GM18526 (cell line): ENCODE results near the gene TARBP2.

Experiments used
- POLR2A ChIP-seq: IDR thresholded peaks from 3 replicates; pipeline ENCODE4 v1.6.1; 2011; ENCODE audit not compliant: insufficient read length; ENCODE audit errors: extremely low read depth

The TARBP2 gene

DNA sequence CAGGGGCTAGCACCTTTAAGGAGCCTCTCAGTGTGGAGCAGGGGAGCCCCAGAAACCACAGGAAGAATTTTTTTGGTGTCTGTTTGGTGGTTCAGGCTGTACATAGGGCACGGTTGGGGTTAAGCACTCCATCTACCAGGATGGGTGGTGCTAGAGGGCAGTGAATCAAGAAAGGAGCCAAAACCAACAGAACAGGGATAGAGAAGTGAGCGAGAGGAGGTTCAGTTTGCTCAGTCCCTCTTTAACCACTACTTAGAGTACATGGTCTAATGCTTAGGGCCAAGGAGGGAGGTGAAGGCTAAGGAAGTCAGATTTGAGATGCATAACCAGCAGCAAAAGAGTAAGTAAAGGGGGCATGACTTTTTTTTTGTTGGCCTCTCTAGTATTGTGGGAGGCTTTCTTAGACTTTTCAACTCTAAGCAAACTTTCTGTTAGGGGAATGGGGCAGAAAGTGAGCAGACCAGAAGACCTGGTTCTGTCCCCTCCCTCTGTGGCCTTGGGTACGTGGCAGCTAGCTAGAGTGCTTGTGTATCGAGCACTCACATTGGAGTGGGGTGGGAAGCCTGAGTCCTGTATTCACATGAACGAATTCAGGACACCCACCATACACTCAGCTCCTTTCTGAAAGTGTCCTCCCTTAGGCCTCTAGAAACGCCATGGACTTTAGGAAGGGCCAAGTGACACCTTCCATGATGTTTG, 12.8 kb downstream of the TARBP2 start:
- TF ChIP-seq POLR2A, result no peak

DNA sequence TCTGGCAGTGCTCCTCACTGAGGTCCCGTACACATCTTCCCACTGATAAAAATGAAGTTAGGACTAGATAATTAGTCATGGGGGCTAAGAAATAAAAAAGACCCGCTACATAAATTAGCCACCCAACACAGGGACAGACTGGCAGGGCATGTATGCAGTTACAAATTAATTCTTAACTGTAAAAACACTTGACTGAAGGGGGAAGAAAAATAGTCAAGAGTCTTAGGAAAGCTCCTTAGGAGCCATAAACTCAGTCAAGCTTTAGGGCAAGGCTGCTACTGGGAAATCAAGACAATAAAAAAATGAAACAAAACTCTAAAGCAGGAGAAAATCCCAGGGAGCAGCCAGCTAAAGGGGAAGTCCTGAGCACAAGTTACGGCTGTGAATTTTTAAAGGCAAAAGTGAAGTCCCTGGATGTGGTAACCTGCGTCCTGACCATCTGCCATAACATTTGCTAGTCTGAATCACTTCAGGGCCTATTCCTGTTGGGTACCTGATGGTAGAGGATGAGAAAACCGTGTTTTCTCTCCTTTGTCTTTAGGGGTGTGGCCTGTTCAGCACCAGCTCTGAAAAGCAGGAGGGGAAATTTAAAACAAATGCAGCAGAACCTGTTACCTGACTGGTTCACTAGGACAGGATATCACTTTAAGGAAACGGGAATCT, 13.7 kb downstream of the TARBP2 start:
- TF ChIP-seq POLR2A, result no peak

DNA sequence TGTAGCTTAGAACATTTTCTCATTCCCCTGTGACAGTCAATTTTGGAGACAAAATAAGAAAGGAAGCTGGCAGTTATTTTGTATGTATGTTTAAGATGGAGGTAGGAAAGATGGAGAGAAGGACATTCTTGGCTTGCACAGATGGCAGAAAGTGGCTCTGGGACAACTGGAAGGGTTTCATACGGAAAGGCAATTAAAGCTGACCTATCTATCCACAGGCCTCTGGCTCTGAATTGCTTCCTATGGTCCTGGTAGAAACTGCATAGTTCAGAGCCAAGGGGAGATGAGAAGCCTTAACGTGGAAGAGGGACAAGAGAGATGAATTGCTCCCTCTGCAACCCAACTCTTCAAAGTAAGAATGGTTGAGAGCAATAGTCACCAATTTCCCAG, 14.2 kb downstream of the TARBP2 start:
- no peak for TF ChIP-seq POLR2A

DNA sequence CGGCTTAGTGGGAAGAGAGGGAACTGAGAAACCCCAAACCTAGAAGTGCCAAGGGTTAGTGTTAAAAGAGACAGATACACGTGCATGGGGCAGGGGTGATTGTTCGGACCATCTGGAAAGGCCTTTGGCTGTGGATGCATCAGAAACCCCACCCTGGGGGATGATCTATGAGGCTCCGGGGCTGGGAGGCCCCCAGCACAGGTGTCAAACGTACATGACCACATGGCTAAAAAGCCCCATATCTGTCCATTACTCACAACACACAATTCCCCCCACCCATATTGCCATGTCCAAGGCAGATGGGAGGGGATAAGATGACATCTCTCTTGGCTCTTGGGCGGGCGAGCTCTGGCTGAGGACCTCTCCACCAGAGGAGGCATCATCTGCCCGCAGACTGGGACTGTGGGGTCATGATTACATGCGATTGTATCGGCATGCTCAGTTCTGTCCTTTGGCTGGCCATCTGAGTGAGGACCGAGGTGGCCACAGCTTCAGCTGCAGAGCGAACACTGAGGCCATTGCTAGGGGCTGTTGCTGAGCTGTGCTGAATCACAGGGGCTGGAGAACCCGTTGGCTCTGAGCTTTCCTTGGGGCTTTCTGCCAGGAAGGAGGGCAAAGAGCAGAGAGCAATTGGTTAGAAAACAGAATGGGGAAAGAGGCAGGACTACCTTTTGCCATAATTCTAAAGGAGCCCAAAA, 15.8 kb downstream of the TARBP2 start:
- TF ChIP-seq POLR2A, result no peak

DNA sequence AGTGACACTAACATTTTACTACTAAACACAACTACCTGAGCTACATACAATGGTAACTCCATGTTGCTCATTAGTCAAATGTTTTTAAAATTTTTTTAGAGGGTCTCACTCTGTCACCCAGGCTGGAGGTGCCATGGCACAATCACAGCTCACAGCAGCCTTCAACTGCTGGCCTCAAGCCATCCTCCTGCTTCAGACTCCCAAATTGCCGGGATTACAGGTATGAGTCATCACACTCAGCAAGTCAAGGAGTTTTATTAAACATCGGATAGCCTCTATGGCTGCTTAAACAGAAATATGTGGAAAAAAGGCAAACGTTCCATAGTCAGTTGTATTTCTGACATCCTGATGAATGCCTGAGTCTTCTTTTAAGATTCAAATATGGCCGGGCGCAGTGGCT, 17.3 kb downstream of the TARBP2 start:
- TF ChIP-seq POLR2A, result no peak

DNA sequence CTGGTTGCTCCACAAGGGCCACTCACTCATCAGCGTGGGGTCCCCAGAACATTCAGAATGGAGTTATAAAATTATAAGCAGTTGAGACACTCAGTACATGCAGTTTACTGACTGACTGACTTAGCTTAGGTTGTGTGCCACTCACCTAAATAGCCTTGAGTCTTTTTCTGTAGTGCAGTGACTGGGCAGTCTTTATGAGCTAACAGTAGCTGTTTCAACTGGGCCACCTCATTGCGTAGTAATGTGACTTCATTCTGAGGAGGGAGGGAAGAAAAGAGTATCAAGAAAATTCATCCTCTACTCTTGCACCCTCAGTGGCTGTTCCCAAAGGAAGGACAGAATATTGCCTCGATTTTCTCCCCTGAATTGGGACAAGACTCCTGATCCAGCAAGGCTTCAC, 22.0 kb downstream of the TARBP2 start:
- TF ChIP-seq POLR2A, result no peak

DNA sequence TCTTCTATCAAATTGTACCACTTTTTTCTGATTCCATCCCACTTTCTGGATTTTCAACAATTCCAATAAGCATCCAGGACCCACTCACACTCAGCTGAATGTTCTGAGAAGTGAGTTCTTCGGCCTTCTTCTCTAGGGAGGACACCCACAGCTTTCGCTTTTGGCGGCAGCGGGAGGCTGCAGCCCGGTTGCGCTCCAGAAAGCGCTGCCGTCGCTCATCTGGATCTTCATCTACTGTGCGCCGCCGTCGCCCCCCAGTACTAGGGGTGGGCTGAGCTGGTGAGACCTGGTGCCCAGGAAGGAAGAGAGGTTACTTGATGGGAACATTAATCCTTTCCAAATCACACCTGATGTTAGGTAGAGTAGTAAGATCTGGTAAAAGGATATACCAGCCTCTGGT, 23.4 kb downstream of the TARBP2 start:
- TF ChIP-seq POLR2A, result no peak

DNA sequence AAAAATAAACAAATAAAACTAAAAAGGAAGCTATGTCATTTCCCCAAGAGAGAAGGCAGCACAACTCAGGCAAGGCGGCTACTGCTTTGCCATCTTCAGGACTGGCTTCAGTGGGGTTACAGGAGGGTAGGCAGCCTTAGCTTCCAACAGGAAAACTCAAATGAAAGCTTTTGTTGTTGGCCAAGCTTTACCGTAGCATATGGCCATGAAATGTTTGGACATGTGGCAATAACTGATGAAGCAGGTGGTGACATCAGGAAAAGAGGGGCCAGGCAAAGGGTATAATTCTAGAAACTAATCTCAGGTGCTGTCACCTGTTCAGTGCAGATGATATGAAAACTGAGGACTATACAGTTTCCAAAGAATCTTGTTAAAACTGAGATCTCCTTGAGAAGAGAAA, 29.0 kb downstream of the TARBP2 start:
- no peak for TF ChIP-seq POLR2A

DNA sequence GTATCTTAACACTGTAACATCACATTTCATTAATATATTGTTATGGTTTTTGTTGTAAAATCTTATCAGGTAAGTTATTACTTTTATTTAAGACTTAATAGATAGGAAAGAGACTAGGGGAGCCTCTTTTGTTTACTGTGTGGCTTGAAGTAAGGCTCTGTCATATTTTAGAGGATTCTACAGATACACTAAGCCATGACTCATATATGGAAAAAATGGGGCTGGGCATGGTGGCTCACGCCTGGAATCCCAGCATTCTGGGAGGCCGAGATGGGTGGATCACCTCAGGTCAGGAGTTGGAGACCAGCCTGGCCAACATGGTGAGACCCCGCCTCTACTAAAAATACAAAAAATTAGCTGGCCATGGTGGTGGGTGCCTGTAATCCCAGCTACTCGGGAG, 29.8 kb downstream of the TARBP2 start:
- no peak for TF ChIP-seq POLR2A

DNA sequence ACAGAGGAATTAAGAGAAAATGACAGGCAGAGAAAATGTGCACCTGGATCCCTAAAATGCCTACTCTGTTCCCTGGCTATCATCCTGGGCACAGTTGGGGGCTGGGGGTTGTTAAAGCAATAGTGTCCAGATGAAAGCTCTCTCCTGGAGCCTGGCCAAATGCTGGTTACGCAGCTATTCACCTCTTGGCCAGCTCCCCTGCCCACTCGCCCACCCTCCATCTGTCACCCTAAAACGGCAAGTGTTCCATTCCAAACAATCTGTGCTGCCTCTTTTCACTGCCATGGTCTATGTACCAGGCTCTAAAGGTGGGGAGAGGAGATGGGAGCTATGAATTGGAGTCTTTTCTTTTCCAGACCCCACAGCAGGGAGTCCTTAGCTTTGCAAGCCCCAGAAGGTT, 30.9 kb downstream of the TARBP2 start:
- no peak for TF ChIP-seq POLR2A

DNA sequence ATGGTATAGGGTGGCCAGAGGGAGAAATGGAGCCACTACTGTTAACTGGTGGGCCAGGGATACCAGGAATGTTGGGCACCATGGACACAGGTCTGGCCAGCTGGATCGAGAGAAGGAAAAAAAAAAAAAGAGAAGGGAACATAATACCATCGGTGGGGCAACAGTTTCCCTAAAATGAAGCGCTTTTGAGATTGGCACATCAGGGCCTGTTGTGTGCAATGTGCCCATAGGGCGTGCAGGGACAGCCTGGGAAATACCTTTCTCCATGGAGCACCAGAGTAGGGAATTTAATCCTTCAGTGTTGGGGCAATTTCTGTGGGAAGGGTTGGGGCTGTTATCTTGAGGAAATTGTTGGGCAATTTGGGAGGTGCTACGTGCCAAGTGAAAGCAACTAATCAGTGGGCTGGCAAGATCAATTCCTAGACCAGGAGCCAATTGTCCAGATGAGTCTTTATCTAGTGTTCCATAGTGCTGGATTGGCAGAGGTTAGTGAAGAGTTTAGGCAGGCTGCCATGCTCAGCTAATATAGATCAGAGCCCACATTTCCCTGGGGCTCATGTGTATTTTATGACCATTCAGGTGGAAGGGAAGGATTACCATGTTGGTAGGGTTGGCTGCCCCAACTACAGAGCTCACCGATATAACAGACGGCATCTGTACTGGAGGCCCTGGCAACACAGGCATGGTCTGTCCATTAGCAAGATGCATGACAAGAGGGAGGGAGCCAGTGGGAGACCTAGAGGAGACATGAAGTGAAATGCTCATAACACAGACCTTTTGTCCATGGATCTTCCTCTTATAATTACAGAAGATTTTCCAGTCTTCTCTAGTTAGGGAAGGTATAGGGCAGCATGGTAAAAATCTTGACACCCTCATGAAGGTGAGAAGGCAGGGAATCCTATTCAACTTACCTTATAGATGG, 31.7 kb downstream of the TARBP2 start:
- no peak for TF ChIP-seq POLR2A

DNA sequence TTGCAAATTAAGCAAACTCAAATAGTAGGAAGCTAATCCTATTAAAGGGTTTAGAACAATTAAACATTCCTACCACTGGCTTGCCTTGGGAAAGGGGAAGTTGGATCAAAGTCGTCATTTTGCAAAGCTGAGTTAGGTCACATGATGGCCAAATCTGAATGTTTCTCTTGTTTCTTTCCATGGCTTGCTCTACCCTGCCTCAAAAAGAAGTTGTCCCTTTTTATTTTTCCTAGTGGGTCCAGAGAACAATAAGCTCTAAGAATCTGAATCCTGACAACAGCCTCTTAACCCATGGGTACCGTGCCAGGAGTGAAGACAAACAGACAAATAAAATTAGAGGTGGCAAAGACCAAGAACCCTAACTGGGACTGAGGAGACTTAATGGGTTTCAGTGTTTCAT, 32.4 kb downstream of the TARBP2 start:
- no peak for TF ChIP-seq POLR2A

DNA sequence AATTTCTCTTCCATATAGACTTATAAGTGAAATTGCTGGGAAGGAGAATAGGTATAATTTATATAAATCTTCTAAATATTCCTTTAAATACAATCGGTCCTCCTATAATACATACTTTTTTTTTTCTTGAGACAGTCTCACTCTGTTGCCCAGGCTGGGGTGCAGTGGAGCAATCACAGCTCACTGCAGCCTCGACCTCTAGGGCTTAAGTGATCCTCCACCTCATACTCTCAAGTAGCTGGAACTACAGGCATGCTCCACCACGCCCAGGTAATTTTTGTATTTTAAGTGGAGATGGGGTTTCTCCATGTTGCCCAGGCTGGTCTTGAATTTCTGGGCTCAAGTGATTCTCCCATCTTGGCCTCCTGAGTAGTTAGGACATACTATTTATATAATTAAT, 35.9 kb downstream of the TARBP2 start:
- no peak for TF ChIP-seq POLR2A

DNA sequence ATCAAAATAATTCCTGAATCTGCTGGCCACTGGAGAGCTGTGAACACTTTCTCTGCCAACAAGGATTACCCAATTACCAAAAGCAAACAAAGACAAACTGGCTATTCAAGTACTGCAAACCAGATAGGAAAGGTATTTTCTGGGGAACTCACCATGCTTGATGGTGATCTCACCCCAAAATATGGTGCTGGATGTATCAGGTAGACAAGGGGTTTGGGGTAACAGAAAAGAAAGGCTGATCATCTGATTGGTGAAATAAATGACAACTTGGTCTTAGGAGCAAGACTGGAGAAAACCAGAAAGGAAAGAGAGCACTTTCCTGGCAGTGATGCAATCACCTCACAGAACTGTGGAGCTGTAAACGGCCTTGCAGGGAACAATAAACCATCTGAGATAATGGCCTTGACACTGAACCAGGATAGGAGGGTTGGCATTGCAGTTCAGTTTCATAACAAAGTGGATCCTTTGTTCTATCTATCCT, 37.2 kb downstream of the TARBP2 start:
- no peak for TF ChIP-seq POLR2A

DNA sequence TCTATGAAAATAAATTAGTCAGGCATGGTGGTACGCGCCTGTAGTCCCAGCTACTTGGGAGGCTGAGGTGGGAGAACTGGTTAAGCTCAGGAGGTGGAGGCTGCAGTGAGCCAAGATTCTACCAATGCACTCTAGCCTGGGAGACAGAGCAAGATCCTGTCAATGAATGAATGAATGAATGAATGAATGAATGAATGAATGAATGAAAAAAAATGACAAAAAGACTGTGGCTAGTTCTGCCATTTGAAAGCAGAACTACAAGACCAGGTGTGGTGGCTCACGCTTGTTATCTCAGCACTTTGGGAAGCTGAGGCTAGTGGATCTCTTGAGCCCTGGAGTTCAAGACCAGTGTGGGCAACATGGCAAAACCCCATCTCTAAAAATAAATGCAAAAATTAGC, 38.4 kb downstream of the TARBP2 start:
- no peak for TF ChIP-seq POLR2A
